HepG2 (cell line): ENCODE measurements around the gene GRIK4. TPM values are rescaled to one million over a fixed set of nuclear protein-coding genes. Genes with fewer than 3 reads are reported as not detected.

Source experiments
- ATAC-seq: fragments of 200-7000 bp; cut with Tn5 transposase; 3 replicates; pipeline ENCODE4 v1.9.1; 2020; ENCODE audit warnings: mild to moderate bottlenecking, moderate library complexity
- BruUV-seq: library from RNA; stranded (reverse); fragments of 400-500 nt; replicated peaks from 2 replicates; lab custom pipeline; 2021; lab: Mats Ljungman, UMichigan
- CTCF ChIA-PET: fragments of 300-600 bp; formaldehyde crosslinking; extraction: SDS; loops from one replicate; lab custom pipeline; 2021; ENCODE audit warnings: low total read pairs, inconsistent platforms, low intra/inter-chr PET ratio; lab: Yijun Ruan, JAX
- POLR2A ChIA-PET: fragments of 350-600 bp; sonication (Branson Sonifier 250); formaldehyde crosslinking; loops from one replicate; lab custom pipeline; 2020; ENCODE audit warnings: antibody characterized with exemption, inconsistent platforms; lab: Yijun Ruan, JAX
- DNase-seq: peaks from one replicate; pipeline ENCODE4 v3.0.0-alpha.2; 2015; ENCODE audit warnings: low spot score
- FAIRE-seq: peaks from 3 replicates; lab custom pipeline; 2011; peaks lifted over from hg19 to GRCh38; lab: Jason Lieb, UNC
- H2AFZ ChIP-seq: one replicate; pipeline ENCODE4 v1.6.1; 2011; ENCODE audit warnings: low read length, inconsistent platforms
- H3K27ac ChIP-seq: fragments of 300-600 bp; 3 replicates; pipeline ENCODE4 v1.8.0; 2011; ENCODE audit warnings: mixed run types, mild to moderate bottlenecking, mixed read lengths, low read length, inconsistent platforms; ENCODE audit not compliant: insufficient read depth; ENCODE audit errors: extremely low read length
- H3K27me3 ChIP-seq, 2 experiments: fragments of 200-600 bp in 1 of 2; 2 replicates in 1 of 2; 3 replicates in 1 of 2; pipeline versions ENCODE4 v1.6.0 to v1.8.0; 2011; ENCODE audit warnings: low read length in 2 of 2, mild to moderate bottlenecking in 2 of 2, moderate library complexity in 2 of 2, inconsistent platforms in 1 of 2; ENCODE audit not compliant: insufficient read depth in 2 of 2, control insufficient read depth in 1 of 2
- H3K36me3 ChIP-seq, 2 experiments: fragments of 200-600 bp in 1 of 2; replicated peaks in 1 of 2; 2 replicates in 1 of 2; 3 replicates in 1 of 2; pipeline versions ENCODE4 v1.5.1 to v1.8.0; 2011; ENCODE audit warnings: low read length in 2 of 2, inconsistent platforms in 1 of 2; ENCODE audit not compliant: insufficient read depth in 2 of 2, control insufficient read depth in 1 of 2
- H3K4me1 ChIP-seq: 2 replicates; pipeline ENCODE4 v1.5.1; 2012; ENCODE audit warnings: low read length, inconsistent platforms; ENCODE audit not compliant: insufficient read depth
- H3K4me2 ChIP-seq: 2 replicates; pipeline ENCODE4 v1.6.0; 2011; ENCODE audit warnings: low read depth, low read length, inconsistent platforms
- H3K4me3 ChIP-seq, 3 experiments: fragments of 200-600 bp in 1 of 3; sonication (generic), shearing (Covaris generic) in 1 of 3; replicated peaks in 1 of 3; 2 replicates each; pipeline ENCODE4 v1.5.1; 2011 to 2016; ENCODE audit warnings: low read length in 3 of 3, inconsistent platforms in 2 of 3, low read depth in 2 of 3, mild to moderate bottlenecking in 2 of 3, control low read depth in 1 of 3, mixed read lengths in 1 of 3; ENCODE audit not compliant: insufficient read depth in 1 of 3
- H3K79me2 ChIP-seq: one replicate; pipeline ENCODE4 v1.6.1; 2011; ENCODE audit warnings: low read length, inconsistent platforms; ENCODE audit not compliant: insufficient read depth
- H3K9ac ChIP-seq: 2 replicates; pipeline ENCODE4 v1.6.0; 2011; ENCODE audit warnings: mild to moderate bottlenecking, low read depth, low read length, inconsistent platforms; ENCODE audit not compliant: insufficient read depth
- H3K9me3 ChIP-seq: 2 replicates; pipeline ENCODE4 v1.5.1; 2012; ENCODE audit warnings: mild to moderate bottlenecking, low read length
- H4K20me1 ChIP-seq: 2 replicates; pipeline ENCODE4 v1.6.0; 2011; ENCODE audit warnings: inconsistent platforms, mild to moderate bottlenecking, low read length, moderate library complexity; ENCODE audit not compliant: insufficient read depth
- ARHGAP35 ChIP-seq: sonication (generic); formaldehyde crosslinking; IDR thresholded peaks from 2 replicates; pipeline ENCODE4 v1.9.0; 2022; ENCODE audit warnings: mild to moderate bottlenecking, inconsistent platforms, moderate library complexity, missing genetic modification reagents, borderline replicate concordance
- JUNB ChIP-seq: sonication (generic); formaldehyde crosslinking; IDR thresholded peaks from 2 replicates; pipeline ENCODE4 v1.8.0; 2022; ENCODE audit warnings: missing genetic modification reagents, mild to moderate bottlenecking, borderline replicate concordance
- KDM2A ChIP-seq: sonication (generic); formaldehyde crosslinking; IDR thresholded peaks from 2 replicates; pipeline ENCODE4 v1.4.0; 2020; ENCODE audit warnings: low read depth, missing genetic modification reagents, borderline replicate concordance
- MAFF ChIP-seq: IDR thresholded peaks from 2 replicates; pipeline ENCODE4 v1.6.1; 2011; ENCODE audit warnings: low read depth, low read length, improper control_type of control experiment
- MAFK ChIP-seq, 2 experiments: IDR thresholded peaks in 1 of 2; conservative IDR thresholded peaks in 1 of 2; 2 replicates each; pipeline ENCODE4 v1.6.1; 2011; ENCODE audit warnings: improper control_type of control experiment in 2 of 2, low read length in 2 of 2
- MBD4 ChIP-seq: IDR thresholded peaks from 2 replicates; pipeline ENCODE4 v1.6.1; 2012; ENCODE audit warnings: low read length, inconsistent platforms, borderline replicate concordance
- ZNF30 ChIP-seq: sonication (generic); formaldehyde crosslinking; IDR thresholded peaks from 2 replicates; pipeline ENCODE4 v1.5.0; 2020; ENCODE audit warnings: mild to moderate bottlenecking, missing genetic modification reagents
- ZNF567 ChIP-seq: sonication (generic); formaldehyde crosslinking; IDR thresholded peaks from 2 replicates; pipeline ENCODE4 v1.8.1; 2023; ENCODE audit warnings: mild to moderate bottlenecking, missing genetic modification reagents, borderline replicate concordance
- whole genome bisulfite sequencing: methylation state at CpG from one replicate; pipeline ENCODE4 v1.1.6; 2017; ENCODE audit warnings: low lambda C conversion rate; 5-methylcytosine and 5-hydroxymethylcytosine counted together
- in situ Hi-C: cut with HindIII; loops from 2 replicates; pipeline ENCODE4 v1.10.0; 2017; ENCODE audit warnings: low pct_unique_long_range_greater_than_20kb; ENCODE audit not compliant: extremely low pct_ligation_motif_present
- intact Hi-C: fragments of 100-400 bp; cut with micrococcal nuclease; formaldehyde crosslinking; loops from one replicate; pipeline ENCODE4 v1.10.0; 2022; ENCODE audit not compliant: unreplicated experiment
- polyA plus RNA-seq, 8 experiments: library from polyadenylated mRNA; depleted of rRNA in 3 of 8; stranded (reverse) in 7 of 8; unstranded in 1 of 8; fragments of >200 nt; fragmentation: Illumina TruSeq in 4 of 8; extraction: Trizol in 4 of 8; gene quantifications; 2 replicates each; pipeline versions ENCODE4 v1.2.1 to v1.2.3, GENCODE V29; 2011 to 2016; ENCODE audit warnings: low read depth in 4 of 8, missing spikeins in 1 of 8, mixed read lengths in 1 of 8; ENCODE audit not compliant: insufficient read depth in 1 of 8
- total RNA-seq, 5 experiments: library from RNA; depleted of rRNA; stranded (reverse); fragments of >200 nt; fragmentation: Illumina TruSeq; extraction: Trizol; gene quantifications; 2 replicates each; pipeline ENCODE4 v1.2.3, GENCODE V29; 2016; ENCODE audit warnings: low read depth in 1 of 5
- TF ChIP-seq, protein P1 (sequence below): sonication (generic); formaldehyde crosslinking; IDR thresholded peaks from 2 replicates; pipeline ENCODE4 v1.8.0; 2022; ENCODE audit warnings: mild to moderate bottlenecking, missing genetic modification reagents, moderate library complexity

Gene GRIK4
- total and polyA plus RNA-seq, 2 of the 13 experiments (the other 11 are each of a cell fraction or from before 2014, with no cell fraction given) = 0.04 to 0.07 TPM

DNA sequence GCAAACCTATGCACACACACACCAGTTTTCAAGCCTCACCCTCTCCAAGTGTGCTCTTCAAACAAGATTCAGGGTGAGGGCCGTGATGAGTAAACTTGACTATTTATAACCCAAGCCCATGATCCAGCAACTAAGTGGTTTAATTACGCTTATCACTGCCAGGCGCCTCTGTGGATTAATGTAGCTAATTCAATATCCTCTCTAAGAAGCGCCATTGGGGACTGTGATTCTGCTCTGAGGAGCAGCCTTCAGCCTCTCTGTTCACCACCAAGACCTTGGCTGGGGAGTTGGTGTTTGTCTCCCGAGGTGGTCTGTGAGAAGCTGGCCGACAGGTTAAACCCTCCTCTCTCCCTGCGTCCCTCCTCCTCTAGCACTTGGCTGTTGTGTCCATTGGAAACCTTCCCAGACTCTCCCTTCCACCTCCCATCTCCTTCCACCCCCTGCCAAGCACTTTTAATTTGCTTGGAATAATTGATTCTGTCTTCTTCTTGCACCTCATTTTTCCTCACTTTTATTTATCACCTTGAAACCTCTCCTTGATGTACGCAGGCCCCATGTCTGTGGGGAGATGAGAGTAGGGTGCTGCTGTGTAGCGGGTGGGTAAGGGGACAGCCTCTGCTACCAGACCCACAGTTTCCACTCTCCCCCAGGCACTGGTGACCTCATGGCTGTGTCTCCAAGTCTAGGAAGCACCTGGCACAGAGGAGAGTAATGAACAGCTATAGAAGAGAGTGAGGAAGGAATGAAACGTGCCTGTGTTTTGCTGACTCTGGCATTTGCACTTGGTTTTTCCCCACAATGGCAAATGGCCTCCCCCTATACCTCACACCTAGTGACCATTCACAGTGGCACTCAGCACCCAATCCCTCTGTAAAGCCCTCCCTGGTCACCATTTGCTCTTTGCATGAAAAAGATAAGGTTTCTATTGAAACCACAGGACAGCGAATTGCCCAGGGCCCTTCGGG, 236.6 kb downstream of the GRIK4 start:
- Histone ChIP-seq H3K4me3 (no peak overlapping the region), H3K4me1 (no peaks in the 10 kb centered on the region), H3K9ac (no peak overlapping the region), H2AFZ (no peak overlapping the region), H4K20me1 (no peaks in the 10 kb centered on the region), H3K4me2 (no peak overlapping the region), H3K9me3 (no peaks in the 10 kb centered on the region), H3K36me3 (no peaks in the 10 kb centered on the region), H3K27ac (no peak overlapping the region), H3K27me3 (peaks cover 2 to 13% of the 10 kb centered on the region in 2 experiments; a peak in 3 of 5 replicates), H3K79me2 (no peaks in the 10 kb centered on the region)
- BruUV-seq = no TSS peak
- WGBS = 29% methylated on average over 12 of the region's 12 CpGs
- ChIA-PET CTCF (no interaction called here), POLR2A (no interaction called here)
- no peak for TF ChIP-seq ZNF30 (CRISPR knock-in tag)
- TF ChIP-seq MAFF = peak; percentile 55; the same call in 1 of the 2 replicates
- TF ChIP-seq MAFK (conservative IDR thresholded peaks at IDR 0.05 in 1 of 2, IDR thresholded peaks at IDR 0.05 in 1 of 2; ENCODE audit: low read length in 2 of 2) = peak; percentile 33 to 72
- FAIRE-seq (no peak), DNase-seq (no peak), ATAC-seq (no peak)
- intact Hi-C loops (no loop called here), in situ Hi-C loops (no loop called here)

DNA sequence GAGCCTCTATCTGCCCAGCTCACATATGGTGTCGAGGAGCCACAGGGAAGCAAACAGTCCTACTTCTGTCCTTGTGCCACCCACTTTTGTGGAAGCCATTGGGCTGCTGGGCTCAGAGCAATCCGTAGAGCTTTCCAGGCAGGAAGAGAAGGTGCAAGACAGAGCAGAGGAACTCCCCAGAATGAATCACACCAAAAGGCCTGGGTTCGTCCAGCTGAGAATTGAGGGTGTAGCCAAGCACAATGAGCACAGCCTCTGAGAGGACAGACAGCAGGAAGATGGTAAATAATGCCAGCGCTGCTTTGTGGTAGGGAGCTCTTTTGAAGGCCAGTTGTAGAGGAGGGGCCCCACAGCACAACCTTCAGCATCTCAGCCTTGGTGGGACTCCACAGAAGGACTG, 237.8 kb downstream of the GRIK4 start:
- H3K4me2 ChIP-seq = no peak overlapping the region
- no peaks in the 10 kb centered on the region for H3K9me3 ChIP-seq
- H4K20me1 ChIP-seq = no peaks in the 10 kb centered on the region
- H3K27me3 ChIP-seq = peaks cover 2 to 12% of the 10 kb centered on the region in 2 experiments; a peak in 3 of 5 replicates
- in situ Hi-C loops (no loop called here), intact Hi-C loops (no loop called here)
- H3K36me3 ChIP-seq = no peaks in the 10 kb centered on the region
- no TSS peak for BruUV-seq
- ChIA-PET CTCF (no interaction called here), POLR2A (no interaction called here)
- no peak overlapping the region for H3K27ac ChIP-seq
- H3K4me3 ChIP-seq = no peak overlapping the region
- H3K9ac ChIP-seq = no peak overlapping the region
- ATAC-seq (no peak), DNase-seq (no peak), FAIRE-seq (no peak)
- no peaks in the 10 kb centered on the region for H3K4me1 ChIP-seq
- 25% methylated on average over 2 of the region's 4 CpGs for WGBS
- no peaks in the 10 kb centered on the region for H3K79me2 ChIP-seq
- no peak overlapping the region for H2AFZ ChIP-seq
- TF ChIP-seq KDM2A (CRISPR knock-in tag) (no peak), ZNF567 (CRISPR knock-in tag) (no peak), JUNB (CRISPR knock-in tag) (no peak), MBD4 (no peak), ARHGAP35 (CRISPR knock-in tag) (no peak)
- TF ChIP-seq, protein P1, sequence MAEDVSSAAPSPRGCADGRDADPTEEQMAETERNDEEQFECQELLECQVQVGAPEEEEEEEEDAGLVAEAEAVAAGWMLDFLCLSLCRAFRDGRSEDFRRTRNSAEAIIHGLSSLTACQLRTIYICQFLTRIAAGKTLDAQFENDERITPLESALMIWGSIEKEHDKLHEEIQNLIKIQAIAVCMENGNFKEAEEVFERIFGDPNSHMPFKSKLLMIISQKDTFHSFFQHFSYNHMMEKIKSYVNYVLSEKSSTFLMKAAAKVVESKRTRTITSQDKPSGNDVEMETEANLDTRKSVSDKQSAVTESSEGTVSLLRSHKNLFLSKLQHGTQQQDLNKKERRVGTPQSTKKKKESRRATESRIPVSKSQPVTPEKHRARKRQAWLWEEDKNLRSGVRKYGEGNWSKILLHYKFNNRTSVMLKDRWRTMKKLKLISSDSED (CRISPR knock-in tag) = no peak
